GM06990 (cell line): ENCODE results near the gene XYLT1.

Source experiments
- DNase-seq: peaks from one replicate; pipeline ENCODE4 v3.0.0-alpha.2; 2011; ENCODE audit not compliant: insufficient read length; ENCODE audit errors: extremely low read depth
- H3K27me3 ChIP-seq: replicated peaks from 2 replicates; pipeline ENCODE4 v1.6.0; 2011; ENCODE audit warnings: low read length; ENCODE audit not compliant: control insufficient read depth, insufficient read depth
- H3K36me3 ChIP-seq: 2 replicates; pipeline ENCODE4 v1.5.1; 2011; ENCODE audit warnings: low read length; ENCODE audit not compliant: control insufficient read depth, insufficient read depth
- H3K4me3 ChIP-seq: replicated peaks from 2 replicates; pipeline ENCODE4 v1.5.1; 2011; ENCODE audit warnings: low read depth, mild to moderate bottlenecking, control low read depth, low read length
- TF ChIP-seq, protein P1 (sequence below): IDR thresholded peaks from 2 replicates; pipeline ENCODE4 v1.5.1; 2011; ENCODE audit warnings: low read length, control low read depth, mild to moderate bottlenecking, inconsistent platforms; ENCODE audit not compliant: insufficient read depth, poor library complexity, severe bottlenecking

XYLT1 gene

DNA sequence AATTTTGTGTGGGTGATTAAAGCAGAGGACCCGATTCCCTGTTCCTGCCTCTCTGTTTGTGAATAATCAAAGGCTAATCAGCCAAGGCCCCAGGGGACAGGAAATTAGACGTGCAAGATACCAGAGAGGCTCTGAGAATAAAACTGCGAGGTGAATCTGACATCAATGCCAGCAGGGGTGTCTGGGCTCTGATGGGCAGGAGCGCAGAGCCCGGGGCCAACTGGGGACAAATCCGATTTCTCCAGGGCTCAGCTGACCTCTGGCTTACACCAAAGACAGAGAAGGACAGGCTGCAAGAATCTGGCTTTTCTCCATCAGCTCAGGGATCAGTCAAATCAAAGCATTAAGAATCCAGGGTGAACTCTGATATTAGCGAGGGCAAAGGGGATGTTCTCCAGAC lies 174.3 kb downstream of the XYLT1 start:
- H3K27me3 ChIP-seq = no peaks in the 10 kb centered on the region; the same call in none of the 2 replicates
- TF ChIP-seq, protein P1, sequence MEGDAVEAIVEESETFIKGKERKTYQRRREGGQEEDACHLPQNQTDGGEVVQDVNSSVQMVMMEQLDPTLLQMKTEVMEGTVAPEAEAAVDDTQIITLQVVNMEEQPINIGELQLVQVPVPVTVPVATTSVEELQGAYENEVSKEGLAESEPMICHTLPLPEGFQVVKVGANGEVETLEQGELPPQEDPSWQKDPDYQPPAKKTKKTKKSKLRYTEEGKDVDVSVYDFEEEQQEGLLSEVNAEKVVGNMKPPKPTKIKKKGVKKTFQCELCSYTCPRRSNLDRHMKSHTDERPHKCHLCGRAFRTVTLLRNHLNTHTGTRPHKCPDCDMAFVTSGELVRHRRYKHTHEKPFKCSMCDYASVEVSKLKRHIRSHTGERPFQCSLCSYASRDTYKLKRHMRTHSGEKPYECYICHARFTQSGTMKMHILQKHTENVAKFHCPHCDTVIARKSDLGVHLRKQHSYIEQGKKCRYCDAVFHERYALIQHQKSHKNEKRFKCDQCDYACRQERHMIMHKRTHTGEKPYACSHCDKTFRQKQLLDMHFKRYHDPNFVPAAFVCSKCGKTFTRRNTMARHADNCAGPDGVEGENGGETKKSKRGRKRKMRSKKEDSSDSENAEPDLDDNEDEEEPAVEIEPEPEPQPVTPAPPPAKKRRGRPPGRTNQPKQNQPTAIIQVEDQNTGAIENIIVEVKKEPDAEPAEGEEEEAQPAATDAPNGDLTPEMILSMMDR = no peak
- H3K36me3 ChIP-seq = no peaks in the 10 kb centered on the region
- DNase-seq = no peak
- H3K4me3 ChIP-seq = no peak overlapping the region

DNA sequence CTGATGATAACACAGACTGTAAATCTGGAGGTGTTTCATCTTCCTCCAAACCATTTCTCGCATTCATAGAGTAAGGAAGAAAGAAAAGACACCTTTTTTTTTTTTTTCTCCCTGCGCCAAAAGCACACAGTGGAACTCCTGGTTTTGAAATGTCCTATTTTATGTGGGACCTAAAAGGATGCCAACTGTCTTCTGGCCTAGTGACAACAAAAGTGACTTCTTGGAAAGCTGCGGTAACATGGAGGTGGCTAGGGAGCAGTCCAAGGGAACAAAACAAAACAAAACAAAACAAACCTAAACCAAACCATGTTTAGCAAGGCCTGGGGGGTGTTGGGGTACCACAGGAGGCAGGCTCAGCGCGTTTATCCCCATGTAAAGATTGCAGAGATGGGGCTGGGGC lies 174.8 kb downstream of the XYLT1 start:
- Histone ChIP-seq H3K36me3 (no peaks in the 10 kb centered on the region), H3K4me3 (no peak overlapping the region), H3K27me3 (no peaks in the 10 kb centered on the region; the same call in none of the 2 replicates)
- TF ChIP-seq, protein P1 = no peak
- DNase-seq = no peak

DNA sequence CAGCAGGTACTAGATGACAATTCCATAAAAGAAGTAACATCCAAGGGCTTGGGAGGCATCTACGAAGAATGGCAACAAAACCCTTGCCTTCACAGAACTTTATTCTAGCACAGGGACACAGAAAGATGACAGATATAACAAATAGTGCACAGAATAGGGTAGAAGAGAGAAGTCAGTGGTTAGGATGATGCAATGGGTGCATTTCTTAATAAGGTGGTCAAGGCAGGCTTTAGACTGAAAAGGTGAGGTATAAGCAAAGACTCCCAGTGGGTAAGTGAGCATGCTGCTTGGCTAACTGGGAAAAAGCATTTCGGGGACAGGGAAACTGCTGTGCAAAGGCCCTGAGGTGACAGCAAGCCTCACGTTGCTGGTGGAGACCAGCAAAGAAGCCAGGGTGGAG lies 175.9 kb downstream of the XYLT1 start:
- H3K27me3 ChIP-seq = no peaks in the 10 kb centered on the region; the same call in none of the 2 replicates
- DNase-seq = no peak
- TF ChIP-seq, protein P1 = no peak

DNA sequence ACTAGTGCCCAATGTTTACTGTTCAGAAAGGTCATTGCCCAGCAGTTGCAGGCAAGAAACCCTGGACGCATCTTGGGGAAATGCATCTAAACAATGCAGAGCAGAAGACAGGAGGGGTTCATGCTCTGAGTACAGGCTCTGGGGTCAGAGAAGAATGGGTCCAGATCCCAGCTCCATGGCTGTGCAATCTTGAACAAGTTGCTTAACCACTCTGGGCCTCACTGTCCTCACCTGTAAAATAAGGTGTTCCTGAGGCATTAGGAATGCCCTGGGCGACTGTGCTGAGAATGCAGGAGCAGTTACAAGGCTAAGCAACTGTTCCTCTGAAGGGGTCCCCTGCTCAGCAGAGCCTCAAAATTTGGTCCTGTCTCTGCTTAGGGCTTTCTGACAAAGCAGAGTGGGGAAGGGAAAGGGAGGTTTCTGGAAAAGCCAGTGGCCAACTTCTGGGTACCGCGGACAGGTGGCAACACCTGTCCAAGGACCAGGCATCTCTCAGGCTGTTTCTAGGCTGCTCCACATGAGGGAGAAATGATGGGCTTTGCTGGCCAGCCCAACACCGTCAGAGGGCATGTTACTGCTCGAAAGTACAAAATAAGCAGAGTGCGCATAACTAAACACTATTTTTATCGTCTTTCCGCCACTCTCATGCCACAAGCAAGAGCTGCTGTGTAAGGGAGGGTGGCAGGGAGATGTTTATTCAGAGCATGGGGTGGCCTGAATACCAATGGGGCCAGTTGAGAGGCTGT lies 176.8 kb downstream of the XYLT1 start:
- no peaks in the 10 kb centered on the region; the same call in none of the 2 replicates for H3K27me3 ChIP-seq
- DNase-seq = no peak
- no peak overlapping the region for H3K4me3 ChIP-seq
- TF ChIP-seq, protein P1 = no peak
- no peaks in the 10 kb centered on the region for H3K36me3 ChIP-seq

More for the DNA sequence above, 175.9 kb downstream of the XYLT1 start:
- H3K36me3 ChIP-seq = no peaks in the 10 kb centered on the region
- no peak overlapping the region for H3K4me3 ChIP-seq

DNA sequence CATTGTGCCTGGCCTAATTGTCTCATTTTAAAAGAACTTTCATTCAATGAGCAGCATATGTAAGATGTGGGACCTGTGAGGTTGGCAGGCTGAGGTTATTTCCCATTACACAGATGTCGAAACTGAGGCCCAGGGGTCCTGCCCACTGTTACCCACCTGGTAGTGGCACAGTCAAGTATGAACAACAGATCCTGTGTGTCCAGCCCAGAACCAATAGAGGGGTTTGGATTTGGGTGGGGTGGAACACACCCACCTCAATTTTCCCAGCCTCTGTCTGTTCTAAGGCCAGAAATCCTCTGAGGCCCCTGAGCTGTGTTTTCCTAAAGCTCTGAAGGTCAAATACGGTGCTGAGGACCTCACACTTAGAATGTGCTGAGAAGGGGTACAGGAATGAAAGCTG lies 179.5 kb downstream of the XYLT1 start:
- no peak overlapping the region for H3K4me3 ChIP-seq
- no peak for DNase-seq
- no peaks in the 10 kb centered on the region; the same call in 1 of the 2 replicates for H3K27me3 ChIP-seq
- TF ChIP-seq, protein P1 = no peak
- H3K36me3 ChIP-seq = no peaks in the 10 kb centered on the region
